Measurements from ENCODE around the gene ADAMTS4. TPM values are rescaled to one million over a fixed set of nuclear protein-coding genes. Genes with fewer than 3 reads are reported as not detected.

ADAMTS4 gene
- total and polyA plus RNA-seq, 9 of the 15 experiments (the other 6 are each of a cell fraction or from before 2014, with no cell fraction given) = 0.07 to 3.7 (median 0.41) TPM

GRCh38 chr1:161173711-161174110, 25.1 kb downstream of the ADAMTS4 start:
- no peaks in the 10 kb centered on the region for H4K20me1 ChIP-seq (replicated peaks; ENCODE audit: control insufficient read depth, insufficient read depth, low read length)
- no peak overlapping the region for H2AFZ ChIP-seq (ENCODE audit: low read depth, low read length)
- ChIA-PET CTCF (ENCODE audit: low intra/inter-chr PET ratio) (no interaction called here), POLR2A (no interaction called here)
- H3K4me3 ChIP-seq = no peak overlapping the region
- H3K27me3 ChIP-seq (ENCODE audit: control insufficient read depth in 2 of 2, insufficient read depth in 2 of 2, low read length in 2 of 2) = no peaks in the 10 kb centered on the region
- no peaks in the 10 kb centered on the region for H3K9me1 ChIP-seq (ENCODE audit: control insufficient read depth, insufficient read depth, low read length)
- H3K27ac ChIP-seq (ENCODE audit: extremely low read depth, low read depth, low read length) = no peak overlapping the region
- H3K36me3 ChIP-seq (ENCODE audit: control insufficient read depth, insufficient read depth, low read length) = peaks cover 73% of the 10 kb centered on the region
- 96% methylated on average over 11 of the region's 11 CpGs for WGBS (ENCODE audit: insufficient coverage, low coverage, missing lambda C conversion rate)
- no peak for DNase-seq (ENCODE audit: extremely low read depth in 1 of 4, low spot score in 3 of 4)
- FAIRE-seq = no peak
- no peak for ATAC-seq
- in situ Hi-C loops (cut with MboI) = no loop called here
- intact Hi-C loops (cut with micrococcal nuclease) = loop anchor here (10.0 kb wide), 1 partner anchor 339 kb away; no protein-coding TSS in a partner anchor
- H3K9ac ChIP-seq (ENCODE audit: insufficient read depth in 1 of 2, low read depth in 2 of 2, low read length in 2 of 2) = no peak overlapping the region
- H3K4me1 ChIP-seq (replicated peaks in 1 of 2; ENCODE audit: control insufficient read depth in 2 of 2, insufficient read depth in 2 of 2, low read length in 2 of 2) = peaks cover 17 to 37% of the 10 kb centered on the region in 2 experiments; a peak in 4 of 5 replicates
- TF ChIP-seq CREM (IDR thresholded peaks at IDR 0.05; ENCODE audit: low read depth) (no peak), GTF2A2 (tag; IDR thresholded peaks at IDR 0.05) (no peak), PTRF (tag; IDR thresholded peaks at IDR 0.05) (no peak), SMAD2 (IDR thresholded peaks at IDR 0.05; ENCODE audit: low read depth, low read length) (no peak), ZNF274 (IDR thresholded peaks at IDR 0.05; ENCODE audit: borderline replicate concordance, low read depth, low read length) (no peak)
- H3K4me2 ChIP-seq (ENCODE audit: insufficient read depth, low read length) = no peak overlapping the region
- peaks cover 26% of the 10 kb centered on the region for H3K79me2 ChIP-seq (ENCODE audit: control insufficient read depth, insufficient read depth, low read length)
- no TSS peak for BruUV-seq (replicated peaks)
- no peaks in the 10 kb centered on the region for H3K9me3 ChIP-seq (replicated peaks; ENCODE audit: control insufficient read depth, insufficient read depth, low read depth, low read length)

GRCh38 chr1:161172776-161173376, 26.0 kb downstream of the ADAMTS4 start:
- ChIA-PET CTCF (ENCODE audit: low intra/inter-chr PET ratio) (no interaction called here), POLR2A (interaction anchor here (0.7 to 1.1 kb wide), 2 partner anchors 38 to 53 kb away, joined by 3 to 4 read pairs; partner anchors contain the start of gene TOMM40L)
- intact Hi-C loops (cut with micrococcal nuclease) (loop anchor here (10.0 kb wide), 1 partner anchor 338 kb away; no protein-coding TSS in a partner anchor), in situ Hi-C loops (cut with MboI) (no loop called here)
- 79% methylated on average over 3 of the region's 4 CpGs for WGBS (ENCODE audit: insufficient coverage, low coverage, missing lambda C conversion rate)
- Histone ChIP-seq H4K20me1 (replicated peaks; ENCODE audit: control insufficient read depth, insufficient read depth, low read length) (no peaks in the 10 kb centered on the region), H3K27me3 (ENCODE audit: control insufficient read depth in 2 of 2, insufficient read depth in 2 of 2, low read length in 2 of 2) (no peaks in the 10 kb centered on the region), H3K4me2 (ENCODE audit: insufficient read depth, low read length) (no peak overlapping the region), H3K79me2 (ENCODE audit: control insufficient read depth, insufficient read depth, low read length) (peaks cover 32% of the 10 kb centered on the region), H3K4me1 (replicated peaks in 1 of 2; ENCODE audit: control insufficient read depth in 2 of 2, insufficient read depth in 2 of 2, low read length in 2 of 2) (peaks cover 13 to 37% of the 10 kb centered on the region in 2 experiments; a peak in 4 of 5 replicates), H3K9me1 (ENCODE audit: control insufficient read depth, insufficient read depth, low read length) (no peaks in the 10 kb centered on the region), H3K9ac (ENCODE audit: insufficient read depth in 1 of 2, low read depth in 2 of 2, low read length in 2 of 2) (no peak overlapping the region; a peak in 1 of 4 replicates), H3K9me3 (replicated peaks; ENCODE audit: control insufficient read depth, insufficient read depth, low read depth, low read length) (no peaks in the 10 kb centered on the region), H3K4me3 (no peak overlapping the region), H2AFZ (ENCODE audit: low read depth, low read length) (no peak overlapping the region), H3K27ac (ENCODE audit: extremely low read depth, low read depth, low read length) (no peak overlapping the region), H3K36me3 (ENCODE audit: control insufficient read depth, insufficient read depth, low read length) (peaks cover 80% of the 10 kb centered on the region)
- no peak for DNase-seq (ENCODE audit: extremely low read depth in 1 of 4, low spot score in 3 of 4)
- BruUV-seq (replicated peaks) = no TSS peak
- ATAC-seq = no peak
- no peak for FAIRE-seq
- TF ChIP-seq ZNF57 (CRISPR knock-in tag; IDR thresholded peaks at IDR 0.05) = no peak
- TF ChIP-seq STAT5A (IDR thresholded peaks at IDR 0.05; ENCODE audit: borderline replicate concordance, low read length) = no peak
- no peak for TF ChIP-seq SLC30A9 (CRISPR knock-in tag; IDR thresholded peaks at IDR 0.05)
- no peak for TF ChIP-seq TGIF2 (CRISPR knock-in tag; IDR thresholded peaks at IDR 0.05)
- TF ChIP-seq EZH2 (IDR thresholded peaks at IDR 0.05; ENCODE audit: borderline replicate concordance, low read depth, low read length) = no peak
- TF ChIP-seq SMAD1 (IDR thresholded peaks at IDR 0.05; ENCODE audit: low read depth, low read length, partially characterized antibody) = peak; percentile 57
- no peak for TF ChIP-seq HMG20B (CRISPR knock-in tag; IDR thresholded peaks at IDR 0.05)
- no peak for TF ChIP-seq HMGN3 (IDR thresholded peaks at IDR 0.05; ENCODE audit: borderline replicate concordance, extremely low read depth, insufficient read length, low read depth, low read length)
- no peak for TF ChIP-seq POLR3A (IDR thresholded peaks at IDR 0.05; ENCODE audit: borderline replicate concordance, extremely low read depth, insufficient read depth, insufficient read length)
- peak; percentile 98 for TF ChIP-seq NFIC (IDR thresholded peaks at IDR 0.05)
- TF ChIP-seq ZNF695 (CRISPR knock-in tag; IDR thresholded peaks at IDR 0.05) = no peak
- no peak for TF ChIP-seq U2AF2 (optimal IDR thresholded peaks at IDR 0.05; ENCODE audit: low read depth, low read length)
- TF ChIP-seq NFIX (CRISPR knock-in tag; IDR thresholded peaks at IDR 0.05; ENCODE audit: low read depth) = peak; percentile 79
- TF ChIP-seq CBFA2T2 (conservative IDR thresholded peaks at IDR 0.05) = no peak
